AG04450 (cell line): ENCODE results near the gene FYN. TPM values are rescaled to one million over a fixed set of nuclear protein-coding genes. Genes with fewer than 3 reads are reported as not detected.
"Not testable (repeated sequence)": the region's sequence is repeated elsewhere in the genome, so short reads cannot be mapped to it uniquely, and the experiment has no call there.

Source experiments
- CTCF ChIA-PET: fragments of 300-600, 350-600 bp; formaldehyde crosslinking; extraction: SDS; loops from one replicate; lab custom pipeline; 2022; ENCODE audit warnings: antibody characterized with exemption, inconsistent platforms; lab: Charles Lee
- POLR2A ChIA-PET: fragments of 350-600 bp; formaldehyde crosslinking; extraction: SDS; loops from one replicate; lab custom pipeline; 2021; ENCODE audit warnings: antibody characterized with exemption, inconsistent platforms; lab: Yijun Ruan, JAX
- DNase-seq: peaks from one replicate; pipeline ENCODE4 v3.0.0-alpha.2; 2011; ENCODE audit warnings: low read depth, low spot score
- H3K27ac ChIP-seq: one replicate; pipeline ENCODE4 v1.5.1; 2012; ENCODE audit warnings: low read depth, low read length, control low read depth
- H3K27me3 ChIP-seq: one replicate; pipeline ENCODE4 v1.6.0; 2012; ENCODE audit warnings: low read length; ENCODE audit not compliant: control insufficient read depth, insufficient read depth
- H3K4me3 ChIP-seq: 2 replicates; pipeline ENCODE4 v1.5.1; 2011; ENCODE audit warnings: mild to moderate bottlenecking, low read depth, low read length, control low read depth
- H3K9me3 ChIP-seq: 2 replicates; pipeline ENCODE4 v1.5.1; 2012; ENCODE audit warnings: low read length; ENCODE audit not compliant: control insufficient read depth, insufficient read depth
- polyA plus RNA-seq: library from polyadenylated mRNA; depleted of rRNA; stranded (reverse); fragments of >200 nt; gene quantifications from 2 replicates; pipeline ENCODE4 v1.2.3, GENCODE V29; 2011
- TF ChIP-seq, protein P1 (sequence below): IDR thresholded peaks from 2 replicates; pipeline ENCODE4 v1.5.1; 2011; ENCODE audit warnings: low read depth, low read length, control low read depth, inconsistent platforms

FYN gene
- polyA plus RNA-seq, 1 experiment, result 29.0 TPM

- no peak for DNase-seq
- TF ChIP-seq, protein P1, sequence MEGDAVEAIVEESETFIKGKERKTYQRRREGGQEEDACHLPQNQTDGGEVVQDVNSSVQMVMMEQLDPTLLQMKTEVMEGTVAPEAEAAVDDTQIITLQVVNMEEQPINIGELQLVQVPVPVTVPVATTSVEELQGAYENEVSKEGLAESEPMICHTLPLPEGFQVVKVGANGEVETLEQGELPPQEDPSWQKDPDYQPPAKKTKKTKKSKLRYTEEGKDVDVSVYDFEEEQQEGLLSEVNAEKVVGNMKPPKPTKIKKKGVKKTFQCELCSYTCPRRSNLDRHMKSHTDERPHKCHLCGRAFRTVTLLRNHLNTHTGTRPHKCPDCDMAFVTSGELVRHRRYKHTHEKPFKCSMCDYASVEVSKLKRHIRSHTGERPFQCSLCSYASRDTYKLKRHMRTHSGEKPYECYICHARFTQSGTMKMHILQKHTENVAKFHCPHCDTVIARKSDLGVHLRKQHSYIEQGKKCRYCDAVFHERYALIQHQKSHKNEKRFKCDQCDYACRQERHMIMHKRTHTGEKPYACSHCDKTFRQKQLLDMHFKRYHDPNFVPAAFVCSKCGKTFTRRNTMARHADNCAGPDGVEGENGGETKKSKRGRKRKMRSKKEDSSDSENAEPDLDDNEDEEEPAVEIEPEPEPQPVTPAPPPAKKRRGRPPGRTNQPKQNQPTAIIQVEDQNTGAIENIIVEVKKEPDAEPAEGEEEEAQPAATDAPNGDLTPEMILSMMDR, result no peak
- no peak overlapping the region for H3K4me3 ChIP-seq
- H3K27ac ChIP-seq, result no peak overlapping the region
- no peaks in the 10 kb centered on the region for H3K9me3 ChIP-seq
- ChIA-PET CTCF (no interaction called here), POLR2A (no interaction called here)
- H3K27me3 ChIP-seq, result no peaks in the 10 kb centered on the region
These were observed 32.4 kb downstream of the FYN start for GRCh38 chr6:111840803-111841202.

DNA sequence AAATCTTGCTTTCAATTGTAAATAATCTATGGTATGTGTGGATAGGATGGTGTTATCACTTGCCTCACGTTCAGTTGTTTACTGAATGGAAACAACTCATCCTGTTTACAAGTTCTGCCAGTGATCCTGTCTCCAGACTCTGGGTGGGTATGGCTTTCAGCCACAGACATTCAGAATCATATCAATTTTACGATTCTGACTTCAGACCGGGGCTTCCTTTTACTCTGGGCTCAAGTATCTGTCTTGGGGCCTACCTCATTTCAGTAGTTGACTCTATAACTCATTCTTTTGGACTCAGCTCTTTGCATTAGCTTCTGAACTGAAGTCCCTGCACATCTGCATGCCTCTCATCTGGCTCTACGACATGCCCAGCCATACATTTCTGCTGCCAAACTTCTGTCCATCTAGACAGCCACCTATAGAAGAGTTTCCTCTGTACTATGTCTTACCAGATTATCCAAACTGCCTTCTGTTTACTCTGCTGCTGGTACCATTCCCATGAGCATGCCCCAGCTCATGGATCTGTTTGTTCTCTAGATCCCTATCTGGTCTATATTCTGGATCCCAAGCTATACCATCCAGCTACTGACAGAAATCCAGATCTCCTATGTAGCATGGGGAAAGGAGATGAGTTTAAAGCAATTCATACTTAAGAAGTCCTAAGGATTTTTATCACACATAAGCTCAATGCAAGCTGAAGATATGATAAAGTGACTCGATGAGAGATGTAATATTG is 34.3 kb downstream of the FYN start:
- Histone ChIP-seq H3K27me3 (no peaks in the 10 kb centered on the region), H3K9me3 (no peaks in the 10 kb centered on the region), H3K4me3 (no peak overlapping the region), H3K27ac (no peak overlapping the region)
- POLR2A ChIA-PET, result no interaction called here
- no peak for DNase-seq
- CTCF ChIA-PET, result no interaction called here
- TF ChIP-seq, protein P1, result no peak

DNA sequence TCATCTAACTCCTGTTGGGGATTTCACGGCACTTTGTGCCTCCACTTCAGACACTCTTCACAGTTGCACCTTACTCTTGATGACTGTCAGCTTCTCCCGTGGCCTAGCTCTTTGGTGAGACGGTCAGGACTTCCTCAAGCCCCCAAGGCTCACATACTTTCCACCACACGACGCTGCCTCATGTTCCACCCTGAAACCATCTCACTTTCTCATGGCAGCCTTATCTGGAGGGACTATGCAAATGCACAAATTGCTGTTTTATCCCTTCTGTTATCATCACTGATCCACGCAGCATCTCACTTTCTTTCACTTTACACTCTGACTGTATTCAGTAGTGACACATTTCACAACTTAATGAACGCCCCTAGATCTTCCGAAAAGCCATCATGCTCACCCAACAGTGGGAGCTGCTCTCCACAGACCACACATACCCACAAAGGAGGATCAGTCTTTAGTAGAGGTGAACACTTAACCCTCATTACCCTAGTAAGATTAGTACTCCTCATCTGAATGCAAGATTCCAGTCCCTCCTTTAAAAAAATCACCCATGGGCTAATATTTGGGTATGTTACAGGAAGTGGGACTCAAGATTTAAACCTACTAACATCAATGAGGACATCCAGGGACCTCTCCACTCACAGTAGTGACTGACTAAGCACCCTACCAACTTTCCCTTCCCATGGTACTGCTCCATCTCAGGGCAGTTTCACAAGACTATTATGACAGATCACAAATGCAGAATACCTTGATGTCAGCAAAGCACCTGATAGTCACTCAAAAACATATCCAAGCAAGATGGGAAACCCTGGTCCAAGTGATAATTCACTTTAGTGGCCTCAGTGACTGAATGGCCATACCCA is 35.4 kb downstream of the FYN start:
- Histone ChIP-seq H3K27me3 (no peaks in the 10 kb centered on the region), H3K4me3 (no peak overlapping the region), H3K9me3 (no peaks in the 10 kb centered on the region), H3K27ac (no peak overlapping the region)
- DNase-seq, result no peak
- ChIA-PET CTCF (no interaction called here), POLR2A (no interaction called here)
- TF ChIP-seq, protein P1, result no peak

DNA sequence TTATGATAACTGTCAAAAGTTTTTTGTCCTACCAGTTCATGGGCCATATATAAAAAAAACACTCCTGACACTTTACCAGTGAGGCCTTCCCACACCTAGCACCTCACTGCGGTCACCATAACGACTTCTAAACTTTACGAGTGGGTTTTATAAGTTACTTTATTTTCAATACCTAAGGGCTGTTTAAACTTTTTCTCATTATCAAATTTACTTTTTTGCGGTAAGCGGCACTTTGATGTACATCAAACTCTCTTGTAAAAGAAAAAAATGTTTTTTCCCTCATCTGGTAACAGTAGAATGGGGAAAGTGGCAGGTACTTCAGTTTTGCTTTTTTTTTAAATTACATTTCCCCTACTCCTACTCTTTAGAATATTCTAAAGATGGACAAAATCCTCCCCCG is 36.2 kb downstream of the FYN start:
- H3K9me3 ChIP-seq, result no peaks in the 10 kb centered on the region
- TF ChIP-seq, protein P1, result no peak
- POLR2A ChIA-PET, result no interaction called here
- H3K27ac ChIP-seq, result no peak overlapping the region
- no peak overlapping the region for H3K4me3 ChIP-seq
- CTCF ChIA-PET, result no interaction called here
- DNase-seq, result no peak
- no peaks in the 10 kb centered on the region for H3K27me3 ChIP-seq

DNA sequence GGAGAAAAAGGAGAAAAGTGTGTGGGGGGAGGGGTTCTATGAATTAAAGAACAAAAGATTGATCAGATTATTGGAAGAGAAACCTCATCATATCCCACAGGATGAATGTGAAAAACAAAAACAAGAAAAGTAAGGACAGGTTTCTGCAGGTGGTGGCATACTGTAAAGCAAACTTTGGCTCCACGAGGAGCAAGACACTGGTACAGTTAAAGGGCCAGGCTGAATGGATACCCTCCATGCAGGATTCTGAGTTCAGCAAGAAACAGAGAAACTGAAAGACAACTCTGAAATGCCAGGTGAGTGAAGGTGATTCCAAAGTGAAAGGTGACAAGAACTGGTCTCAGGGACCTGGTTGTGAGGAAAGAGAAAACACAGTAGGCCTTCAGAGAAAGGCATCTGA is 37.4 kb downstream of the FYN start:
- no peak overlapping the region for H3K27ac ChIP-seq
- TF ChIP-seq, protein P1, result no peak
- H3K9me3 ChIP-seq, result no peaks in the 10 kb centered on the region
- DNase-seq, result no peak
- POLR2A ChIA-PET, result no interaction called here
- CTCF ChIA-PET, result no interaction called here
- no peaks in the 10 kb centered on the region for H3K27me3 ChIP-seq
- no peak overlapping the region for H3K4me3 ChIP-seq

DNA sequence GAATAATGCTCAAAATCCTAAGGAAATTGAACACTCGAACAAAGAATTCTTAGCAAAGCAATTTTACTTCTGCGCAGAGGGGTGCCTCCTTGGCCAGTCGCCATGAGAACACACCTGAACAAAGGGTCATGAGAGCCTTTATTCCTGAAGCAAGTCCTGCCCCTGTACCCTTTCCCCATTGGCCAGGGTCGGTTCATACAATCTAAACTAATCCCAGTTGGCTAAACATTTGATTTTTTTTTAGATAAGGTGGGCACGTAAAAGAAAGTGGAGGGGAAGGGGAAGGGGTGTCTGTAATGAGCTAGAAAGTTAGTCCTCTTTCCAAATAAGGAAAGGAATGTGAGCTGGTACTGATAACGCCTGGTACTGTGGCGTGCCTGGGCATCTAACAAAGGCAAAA is 37.9 kb downstream of the FYN start:
- H3K27ac ChIP-seq, H3K4me3 ChIP-seq, H3K27me3 ChIP-seq, CTCF ChIA-PET, DNase-seq, H3K9me3 ChIP-seq, POLR2A ChIA-PET: not testable (repeated sequence)
